CD14-positive monocyte (primary cell): ENCODE data around the gene CASR. TPM values are rescaled to one million over a fixed set of nuclear protein-coding genes. Genes with fewer than 3 reads are reported as not detected.

Source experiments
- DNase-seq, 3 donors: peaks; one replicate each; pipeline ENCODE4 v3.0.0-alpha.2; 2011 to 2022
- H2AFZ ChIP-seq: 2 replicates; pipeline ENCODE4 v1.6.0; 2012; ENCODE audit warnings: mild to moderate bottlenecking, low read depth, low read length, inconsistent platforms; ENCODE audit not compliant: insufficient read depth, poor library complexity, severe bottlenecking
- H3K27ac ChIP-seq, 2 donors: 1 replicate in 1 of 2; 2 replicates in 1 of 2; pipeline ENCODE4 v1.5.1; 2012 to 2013; ENCODE audit warnings: low read length in 2 of 2, control low read depth in 1 of 2, inconsistent platforms in 1 of 2, low read depth in 1 of 2, mild to moderate bottlenecking in 1 of 2
- H3K27me3 ChIP-seq, 2 donors: one replicate each; pipeline versions ENCODE4 v1.6.0 to v1.6.1; 2011 to 2013; ENCODE audit warnings: low read length in 2 of 2; ENCODE audit not compliant: control insufficient read depth in 2 of 2, insufficient read depth in 2 of 2
- H3K36me3 ChIP-seq, 2 donors: replicated peaks in 1 of 2; 1 replicate in 1 of 2; 2 replicates in 1 of 2; pipeline versions ENCODE4 v1.5.1 to v1.6.1; 2012 to 2013; ENCODE audit warnings: low read length in 2 of 2, control low read depth in 1 of 2, inconsistent platforms in 1 of 2, mild to moderate bottlenecking in 1 of 2; ENCODE audit not compliant: insufficient read depth in 2 of 2, control insufficient read depth in 1 of 2
- H3K4me1 ChIP-seq, 2 donors: 1 replicate in 1 of 2; 2 replicates in 1 of 2; pipeline versions ENCODE4 v1.5.1 to v1.6.1; 2012 to 2013; ENCODE audit warnings: low read length in 2 of 2, control low read depth in 1 of 2, inconsistent platforms in 1 of 2, mild to moderate bottlenecking in 1 of 2, moderate library complexity in 1 of 2; ENCODE audit not compliant: insufficient read depth in 2 of 2, control insufficient read depth in 1 of 2
- H3K4me2 ChIP-seq: replicated peaks from 2 replicates; pipeline ENCODE3; 2012; ENCODE audit warnings: low read length, moderate library complexity, mild to moderate bottlenecking; ENCODE audit not compliant: poor library complexity, severe bottlenecking; ENCODE audit errors: extremely low read depth
- H3K4me3 ChIP-seq, 3 experiments: fragments of 200-600 bp in 1 of 3; sonication (generic) in 1 of 3; replicated peaks in 1 of 3; 1 replicate in 2 of 3; 2 replicates in 1 of 3; pipeline ENCODE4 v1.5.1; 2011 to 2013; ENCODE audit warnings: low read length in 3 of 3, mild to moderate bottlenecking in 3 of 3, control low read depth in 2 of 3, low read depth in 2 of 3, inconsistent platforms in 1 of 3, moderate library complexity in 1 of 3
- H3K79me2 ChIP-seq: 2 replicates; pipeline ENCODE4 v1.6.0; 2012; ENCODE audit warnings: mild to moderate bottlenecking, control low read depth, inconsistent platforms, low read length, moderate library complexity; ENCODE audit not compliant: insufficient read depth
- H3K9ac ChIP-seq: 2 replicates; pipeline ENCODE4 v1.6.0; 2017; ENCODE audit warnings: low read length, mild to moderate bottlenecking; ENCODE audit not compliant: insufficient read depth, poor library complexity, severe bottlenecking
- H3K9me3 ChIP-seq, 2 donors: replicated peaks in 1 of 2; 1 replicate in 1 of 2; 2 replicates in 1 of 2; pipeline versions ENCODE4 v1.5.1 to v1.6.1; 2012 to 2013; ENCODE audit warnings: low read length in 2 of 2, control low read depth in 1 of 2; ENCODE audit not compliant: control insufficient read depth in 1 of 2, insufficient read depth in 1 of 2
- H4K20me1 ChIP-seq: 2 replicates; pipeline ENCODE4 v1.6.0; 2012; ENCODE audit warnings: mild to moderate bottlenecking, low read length, control low read depth, moderate library complexity; ENCODE audit not compliant: insufficient read depth
- H3K27ac Mint-ChIP-seq, 7 donors: one replicate each; pipeline ENCODE4 v1.8.0; 2020; ENCODE audit warnings: mild to moderate bottlenecking in 7 of 7, mixed read lengths in 7 of 7, moderate library complexity in 6 of 7, inconsistent platforms in 2 of 7
- H3K27me3 Mint-ChIP-seq, 3 donors: one replicate each; pipeline ENCODE4 v1.8.0; 2021 to 2022; ENCODE audit warnings: low read depth in 3 of 3, mild to moderate bottlenecking in 3 of 3, mixed read lengths in 3 of 3, moderate library complexity in 3 of 3, inconsistent platforms in 1 of 3
- H3K36me3 Mint-ChIP-seq, 2 donors: one replicate each; pipeline ENCODE4 v1.8.0; 2020; ENCODE audit warnings: mixed read lengths in 2 of 2, inconsistent platforms in 1 of 2, mild to moderate bottlenecking in 1 of 2
- H3K4me1 Mint-ChIP-seq: one replicate; pipeline ENCODE4 v1.8.0; 2020; ENCODE audit warnings: mild to moderate bottlenecking, mixed read lengths
- H3K4me3 Mint-ChIP-seq, 2 donors: one replicate each; pipeline ENCODE4 v1.8.0; 2020; ENCODE audit warnings: mild to moderate bottlenecking in 2 of 2, mixed read lengths in 2 of 2, moderate library complexity in 1 of 2
- H3K9me3 Mint-ChIP-seq, 7 donors: one replicate each; pipeline ENCODE4 v1.8.0; 2020 to 2022; ENCODE audit warnings: mixed read lengths in 7 of 7, mild to moderate bottlenecking in 6 of 7, moderate library complexity in 6 of 7, inconsistent platforms in 2 of 7
- WGBS: methylation state at CpG from one replicate; pipeline ENCODE4 v1.1.5; 2013; ENCODE audit warnings: missing lambda C conversion rate; ENCODE audit not compliant: insufficient coverage; 5-methylcytosine and 5-hydroxymethylcytosine counted together
- intact Hi-C, 2 donors: fragments of 100-400 bp; cut with micrococcal nuclease; formaldehyde crosslinking; loops; one replicate each; pipeline versions ENCODE4 v1.15.0 to v1.15.1; 2023
- polyA plus RNA-seq, 3 donors: library from polyadenylated mRNA; depleted of rRNA in 1 of 3; unstranded in 2 of 3; stranded (reverse) in 1 of 3; fragments of 300-500 nt in 2 of 3; fragments of >200 nt in 1 of 3; fragmentation: Illumina TruSeq in 2 of 3; gene quantifications; 1 replicate in 2 of 3; 2 replicates in 1 of 3; pipeline ENCODE4 v1.2.3, GENCODE V29; 2012 to 2021
- TF ChIP-seq, protein P1 (sequence below): fragments of 200-600 bp; IDR thresholded peaks from one replicate; pipeline ENCODE4 v1.8.0; 2022; ENCODE audit warnings: antibody characterized with exemption, mild to moderate bottlenecking

CASR gene
- polyA plus RNA-seq, 3 donors: 0.01 TPM; not detected in 2

DNA sequence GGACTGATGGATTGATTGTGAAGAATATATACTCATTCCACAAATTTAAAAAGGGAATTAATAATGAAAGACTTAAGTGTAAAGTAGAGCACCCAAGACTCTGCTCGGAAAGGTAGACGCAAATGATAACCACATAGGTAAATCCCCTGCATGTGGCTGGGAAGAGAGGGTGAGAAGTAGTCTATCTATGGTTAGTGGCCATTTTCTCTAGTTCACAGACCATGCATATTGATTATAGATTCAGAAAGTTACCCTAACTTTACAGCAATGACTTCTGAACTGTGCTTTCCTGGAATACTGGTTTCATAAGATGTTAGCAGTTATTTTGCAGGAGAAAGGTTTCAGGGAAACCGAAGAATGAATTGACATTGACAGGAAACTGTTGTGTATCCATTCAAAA is 51.7 kb downstream of the CASR start:
- Histone ChIP-seq H3K27ac (no peak overlapping the region), H3K79me2 (no peaks in the 10 kb centered on the region), H3K9me3 (no peaks in the 10 kb centered on the region), H2AFZ (no peak overlapping the region), H3K9ac (no peak overlapping the region), H3K4me2 (no peak overlapping the region), H3K4me3 (no peak overlapping the region), H3K27me3 (no peaks in the 10 kb centered on the region), H3K4me1 (peaks cover 54 to 67% of the 10 kb centered on the region in 2 donors), H3K36me3 (no peaks in the 10 kb centered on the region), H4K20me1 (no peaks in the 10 kb centered on the region)
- Mint-ChIP-seq H3K4me1 (peaks cover 68% of the 10 kb centered on the region), H3K9me3 (peaks cover 0 to 4% (median 0%) of the 10 kb centered on the region in 7 donors), H3K27ac (peak overlapping the region in 2 of 7 donors; percentile 78 to 99), H3K27me3 (peaks cover 0 to 3% (median 1%) of the 10 kb centered on the region in 3 donors), H3K36me3 (no peaks in the 10 kb centered on the region), H3K4me3 (no peak overlapping the region)
- DNase-seq: no peak
- intact Hi-C loops: loop anchor here in 1 of 2 donors (10.0 kb wide), 2 partner anchors 60 to 240 kb away; no protein-coding TSS in a partner anchor
- TF ChIP-seq, protein P1, sequence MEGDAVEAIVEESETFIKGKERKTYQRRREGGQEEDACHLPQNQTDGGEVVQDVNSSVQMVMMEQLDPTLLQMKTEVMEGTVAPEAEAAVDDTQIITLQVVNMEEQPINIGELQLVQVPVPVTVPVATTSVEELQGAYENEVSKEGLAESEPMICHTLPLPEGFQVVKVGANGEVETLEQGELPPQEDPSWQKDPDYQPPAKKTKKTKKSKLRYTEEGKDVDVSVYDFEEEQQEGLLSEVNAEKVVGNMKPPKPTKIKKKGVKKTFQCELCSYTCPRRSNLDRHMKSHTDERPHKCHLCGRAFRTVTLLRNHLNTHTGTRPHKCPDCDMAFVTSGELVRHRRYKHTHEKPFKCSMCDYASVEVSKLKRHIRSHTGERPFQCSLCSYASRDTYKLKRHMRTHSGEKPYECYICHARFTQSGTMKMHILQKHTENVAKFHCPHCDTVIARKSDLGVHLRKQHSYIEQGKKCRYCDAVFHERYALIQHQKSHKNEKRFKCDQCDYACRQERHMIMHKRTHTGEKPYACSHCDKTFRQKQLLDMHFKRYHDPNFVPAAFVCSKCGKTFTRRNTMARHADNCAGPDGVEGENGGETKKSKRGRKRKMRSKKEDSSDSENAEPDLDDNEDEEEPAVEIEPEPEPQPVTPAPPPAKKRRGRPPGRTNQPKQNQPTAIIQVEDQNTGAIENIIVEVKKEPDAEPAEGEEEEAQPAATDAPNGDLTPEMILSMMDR: no peak
- 80% methylated on average over 1 of the region's 3 CpGs for WGBS

GRCh38 chr3:122239112-122239511 is 55.6 kb downstream of the CASR start:
- no peaks in the 10 kb centered on the region for H3K27me3 Mint-ChIP-seq
- peak overlapping the region in 2 of 7 donors; percentile 41 to 75 for H3K27ac Mint-ChIP-seq
- Histone ChIP-seq H3K9ac (no peak overlapping the region), H3K27me3 (no peaks in the 10 kb centered on the region), H2AFZ (no peak overlapping the region), H3K36me3 (no peaks in the 10 kb centered on the region), H4K20me1 (no peaks in the 10 kb centered on the region), H3K4me3 (no peak overlapping the region), H3K9me3 (no peaks in the 10 kb centered on the region), H3K27ac (no peak overlapping the region), H3K79me2 (no peaks in the 10 kb centered on the region), H3K4me2 (no peak overlapping the region), H3K4me1 (peaks cover 29 to 39% of the 10 kb centered on the region in 2 donors)
- H3K9me3 Mint-ChIP-seq: no peaks in the 10 kb centered on the region
- intact Hi-C loops: loop anchor here in 1 of 2 donors (10.0 kb wide), 2 partner anchors 56 to 244 kb away; no protein-coding TSS in a partner anchor
- peaks cover 37% of the 10 kb centered on the region for H3K4me1 Mint-ChIP-seq
- TF ChIP-seq, protein P1: no peak
- WGBS: 100% methylated on average over 1 of the region's 2 CpGs
- no peak overlapping the region for H3K4me3 Mint-ChIP-seq
- H3K36me3 Mint-ChIP-seq: no peaks in the 10 kb centered on the region
- no peak for DNase-seq
